Upper lobe of left lung (tissue), 4 donors: Measurements from ENCODE around the gene ZNF878.
A peak's percentile ranks its signal among the peaks of the same experiment; 100 is the strongest.

ENCODE experiments used
- CTCF ChIP-seq, 6 experiments: fragments of 450-650 bp in 4 of 6; fragments of 200-600 bp in 2 of 6; sonication (generic) in 2 of 6; IDR thresholded peaks; one replicate each; pipeline ENCODE4 v1.5.1; 2016 to 2019; ENCODE audit warnings: antibody characterized with exemption in 6 of 6
- POLR2A ChIP-seq, 4 donors: fragments of 450-650 bp; IDR thresholded peaks; one replicate each; pipeline ENCODE4 v1.5.1; 2016 to 2017; ENCODE audit warnings: antibody characterized with exemption in 4 of 4, mild to moderate bottlenecking in 2 of 4
- POLR2AphosphoS5 ChIP-seq, 2 donors: sonication (generic); formaldehyde crosslinking; IDR thresholded peaks; one replicate each; pipeline ENCODE4 v1.5.1; 2017; ENCODE audit warnings: antibody characterized with exemption in 2 of 2

GRCh38 chr19:12052497-12053169 is at the start of gene ZNF878:
- TF ChIP-seq POLR2A (IDR thresholded peaks at IDR 0.05) = peak in 3 of 4 donors; percentile 67 to 90 (median 87)
- peak in 3 of 6 experiments; percentile 8 to 31 (median 14) for TF ChIP-seq CTCF (IDR thresholded peaks at IDR 0.05)
- TF ChIP-seq POLR2AphosphoS5 (IDR thresholded peaks at IDR 0.05) = peak; percentile 55 to 96
